ENCODE data around the gene TRIM10.

TRIM10 gene

GRCh38 chr6:30160785-30161531, at the start of gene TRIM10:
TSS of gene TRIM10 (minus strand) at chr6:30161211. CDS start at chr6:30160858, 353 bp downstream.
- no peak for DNase-seq (ENCODE audit: low read depth)

- no peak for DNase-seq (ENCODE audit: low read depth)
These were observed 46.7 kb upstream of the TRIM10 start for GRCh38 chr6:30207619-30208295.

- no peak for DNase-seq (ENCODE audit: low read depth)
These were observed 46.0 kb upstream of the TRIM10 start for GRCh38 chr6:30206799-30207618.

- DNase-seq (ENCODE audit: low read depth), result no peak
These were observed 45.1 kb upstream of the TRIM10 start for GRCh38 chr6:30206152-30206551.

- DNase-seq (ENCODE audit: low read depth), result no peak
These were observed 43.1 kb upstream of the TRIM10 start for GRCh38 chr6:30204116-30204515.

- no peak for DNase-seq (ENCODE audit: low read depth)
These were observed 41.4 kb upstream of the TRIM10 start for GRCh38 chr6:30202366-30202765.

- no peak for DNase-seq (ENCODE audit: low read depth)
These were observed 39.7 kb upstream of the TRIM10 start for GRCh38 chr6:30200551-30201281.

- DNase-seq (ENCODE audit: low read depth), result no peak
These were observed 37.4 kb upstream of the TRIM10 start for GRCh38 chr6:30198166-30199084.

- no peak for DNase-seq (ENCODE audit: low read depth)
These were observed 35.4 kb upstream of the TRIM10 start for GRCh38 chr6:30196376-30196775.

GRCh38 chr6:30195951-30196350, 34.9 kb upstream of the TRIM10 start:
- no peak for DNase-seq (ENCODE audit: low read depth)

- no peak for DNase-seq (ENCODE audit: low read depth)
These were observed 34.0 kb upstream of the TRIM10 start for GRCh38 chr6:30194797-30195690.

GRCh38 chr6:30192076-30192475, 31.1 kb upstream of the TRIM10 start:
- DNase-seq (ENCODE audit: low read depth), result no peak

GRCh38 chr6:30188541-30188940, 27.5 kb upstream of the TRIM10 start:
- no peak for DNase-seq (ENCODE audit: low read depth)

GRCh38 chr6:30185846-30186484, 25.0 kb upstream of the TRIM10 start:
- no peak for DNase-seq (ENCODE audit: low read depth)

GRCh38 chr6:30184417-30185031, 23.5 kb upstream of the TRIM10 start:
- DNase-seq (ENCODE audit: low read depth), result no peak

GRCh38 chr6:30180145-30180544, 19.1 kb upstream of the TRIM10 start:
- no peak for DNase-seq (ENCODE audit: low read depth)

- no peak for DNase-seq (ENCODE audit: low read depth)
These were observed 17.8 kb upstream of the TRIM10 start for GRCh38 chr6:30178837-30179236.

GRCh38 chr6:30175765-30176164, 14.8 kb upstream of the TRIM10 start:
- no peak for DNase-seq (ENCODE audit: low read depth)

GRCh38 chr6:30172681-30173080, 11.7 kb upstream of the TRIM10 start:
- DNase-seq (ENCODE audit: low read depth), result no peak
